HG03135 (cell line): ENCODE results near the gene TACO1.

ENCODE experiments used
- ATAC-seq: cut with Tn5 transposase; IDR thresholded peaks from one replicate; pipeline ENCODE4 v1.9.1; 2021; ENCODE audit warnings: mild to moderate bottlenecking, moderate library complexity; ENCODE audit not compliant: unreplicated experiment

The TACO1 gene

GRCh38 chr17:63634816-63635215 lies 34.1 kb downstream of the TACO1 start:
- no peak for ATAC-seq

DNA sequence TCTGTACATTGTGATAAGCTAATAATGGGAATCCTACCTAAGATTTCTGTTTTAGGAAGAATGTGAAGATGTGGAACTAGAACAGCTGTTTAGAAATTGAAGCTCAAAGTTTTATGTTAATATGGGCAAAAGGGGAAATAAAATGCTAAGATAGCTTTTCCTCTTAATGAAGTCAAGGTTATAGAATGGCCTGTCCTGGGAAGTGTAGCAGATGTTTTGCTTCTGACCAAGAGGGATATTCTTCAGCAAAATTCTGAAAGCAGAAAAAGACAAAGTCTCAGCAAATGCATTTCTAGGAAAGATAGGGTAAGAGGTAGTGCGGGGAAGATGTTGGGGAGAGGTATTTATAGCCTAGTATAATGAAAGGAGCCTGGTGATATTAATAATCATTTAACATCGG lies 34.6 kb downstream of the TACO1 start:
- ATAC-seq: no peak

DNA sequence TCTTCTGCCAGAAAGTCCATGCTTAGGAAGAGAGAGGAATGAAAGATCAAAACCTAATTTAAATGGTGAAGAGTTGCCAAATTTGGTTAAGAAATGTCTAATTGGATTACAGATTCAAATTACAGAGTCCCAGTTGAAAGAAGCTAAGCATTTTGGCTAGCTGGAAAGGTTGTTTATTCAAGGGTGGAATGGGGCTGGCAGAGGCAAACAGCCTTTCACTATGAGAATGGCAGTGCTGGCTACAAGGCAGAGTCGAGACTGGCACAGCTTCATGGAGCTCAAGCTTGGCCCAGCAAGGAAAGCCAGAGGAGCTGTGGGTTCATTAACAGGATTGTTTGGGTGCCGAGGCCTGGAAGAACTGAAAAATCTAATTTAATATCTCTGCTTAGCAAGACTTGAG lies 35.1 kb downstream of the TACO1 start:
- no peak for ATAC-seq

DNA sequence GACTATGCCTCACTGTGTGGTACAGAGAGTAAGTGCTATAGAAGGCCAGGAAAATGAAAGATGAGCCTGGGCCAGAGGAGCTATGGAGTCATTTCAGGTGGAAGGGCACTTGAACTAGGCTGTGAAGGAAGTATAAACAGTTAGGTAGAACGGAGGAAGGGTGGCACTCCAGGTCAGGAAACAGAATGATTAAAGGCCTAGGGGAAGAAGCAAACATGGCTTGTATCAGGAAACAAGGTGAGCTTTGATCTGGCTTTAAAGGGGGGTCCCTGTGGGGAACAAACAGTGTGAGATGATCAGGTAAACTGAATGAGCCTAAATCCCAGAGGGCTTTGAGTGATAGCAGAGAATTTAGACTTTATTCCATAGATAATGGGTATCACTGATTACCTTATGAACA lies 38.4 kb downstream of the TACO1 start:
- no peak for ATAC-seq

DNA sequence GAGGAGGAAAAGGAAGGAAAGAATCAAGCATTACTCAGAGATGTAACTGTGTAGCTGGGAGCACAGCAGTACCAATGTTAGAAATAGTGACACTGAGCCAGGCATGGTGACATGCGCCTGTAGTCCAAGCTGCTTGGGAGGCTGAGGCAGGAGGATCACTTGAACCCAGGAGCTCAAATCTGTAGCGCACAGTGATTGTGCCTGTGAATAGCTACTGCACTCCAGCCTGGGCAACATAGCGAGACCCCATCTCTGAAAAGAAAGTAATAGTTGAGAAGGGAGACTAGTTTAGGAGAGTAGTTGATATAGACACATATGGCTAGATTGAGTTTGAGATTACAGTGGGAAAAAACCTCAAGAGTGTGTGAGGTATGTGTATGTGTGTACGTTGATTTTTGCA lies 39.3 kb downstream of the TACO1 start:
- no peak for ATAC-seq

DNA sequence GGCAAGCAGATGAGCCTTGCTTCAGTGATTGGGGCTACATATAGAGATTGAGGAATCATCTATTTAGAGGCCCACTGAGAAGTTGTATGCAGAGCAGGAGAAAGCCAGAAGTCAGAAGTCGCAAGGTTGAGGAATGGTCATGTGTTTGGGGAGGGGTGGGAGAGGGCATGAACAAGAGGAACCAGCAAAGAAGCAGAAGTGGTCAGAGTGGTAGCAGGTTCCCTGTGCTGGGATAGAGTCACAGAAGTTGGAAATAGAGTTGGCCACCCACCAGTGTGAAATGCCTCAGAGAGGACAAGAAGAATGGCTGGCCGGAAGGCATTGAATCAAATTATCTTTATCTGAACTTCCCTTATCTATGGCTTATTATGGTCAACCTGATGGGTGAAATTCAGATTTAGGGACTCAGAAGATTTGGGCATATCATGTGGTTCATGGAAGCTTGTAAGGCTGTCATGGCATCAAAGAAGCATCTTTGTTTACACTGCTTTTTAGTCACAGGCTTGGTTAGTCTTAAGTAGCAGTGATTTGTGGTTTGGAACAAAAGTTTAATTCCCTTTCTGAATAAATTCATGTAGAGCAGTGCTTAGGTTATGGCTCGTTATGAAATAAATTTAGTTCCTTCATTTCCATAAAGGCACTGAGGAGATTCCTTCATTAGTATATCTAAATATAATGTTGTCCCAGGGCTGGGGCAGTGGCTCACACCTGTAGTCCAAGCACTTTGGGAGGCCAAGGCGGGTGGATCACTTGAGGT lies 41.2 kb downstream of the TACO1 start:
- no peak for ATAC-seq

DNA sequence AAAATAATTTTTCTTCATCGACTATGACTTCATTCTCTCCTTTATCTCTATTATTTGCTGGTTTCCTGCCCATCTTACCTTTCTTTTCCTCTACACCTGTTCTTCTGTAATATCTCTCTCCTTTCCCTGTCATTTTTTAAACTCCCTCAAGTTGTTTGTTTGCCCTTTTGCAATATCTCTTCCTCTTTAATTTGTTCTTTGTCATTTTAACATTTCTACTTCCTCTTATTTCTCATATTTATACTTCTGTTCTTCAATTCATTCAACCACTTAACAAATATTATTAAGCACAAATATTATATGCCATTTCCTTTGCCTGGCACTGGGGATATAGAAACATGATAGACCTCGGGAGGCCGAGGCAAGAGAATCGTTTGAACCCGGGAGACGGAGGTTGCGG lies 44.2 kb downstream of the TACO1 start:
- ATAC-seq: no peak

GRCh38 chr17:63645775-63646487 lies 45.2 kb downstream of the TACO1 start:
- ATAC-seq: peak; percentile 60

GRCh38 chr17:63646488-63646806 lies 45.8 kb downstream of the TACO1 start:
- ATAC-seq: peak; percentile 92

DNA sequence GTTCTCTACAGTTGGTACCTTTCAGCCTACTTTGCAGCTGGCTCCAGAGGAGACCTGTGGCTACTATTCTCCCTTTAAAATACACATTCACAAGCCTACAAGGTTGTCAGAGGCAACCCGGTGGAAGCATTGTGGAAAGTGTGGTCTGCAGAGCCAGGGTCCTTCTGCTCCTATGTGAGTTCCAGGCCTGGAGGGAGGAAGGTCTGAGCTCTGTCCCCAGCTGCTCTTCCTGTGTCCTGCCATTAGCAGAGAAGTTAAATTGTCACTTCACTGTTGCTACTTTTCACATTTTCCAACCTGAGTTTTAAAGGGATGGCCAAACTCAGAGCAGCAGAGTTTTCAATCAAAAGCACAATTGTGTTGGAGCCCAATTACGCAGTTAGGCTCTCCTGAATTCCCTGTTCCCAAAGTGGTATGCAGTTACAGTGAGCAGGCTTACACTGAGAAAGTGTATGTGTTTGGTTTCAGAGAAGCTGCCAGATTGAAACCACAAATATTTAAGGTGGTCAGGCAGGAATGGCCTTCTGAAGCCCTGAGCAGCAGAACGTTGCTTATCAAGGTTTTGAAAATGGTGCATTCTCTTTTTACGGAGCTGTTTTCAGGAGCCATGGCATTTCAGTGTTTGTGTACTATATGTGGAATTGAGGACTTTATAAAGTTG lies 46.5 kb downstream of the TACO1 start:
- no peak for ATAC-seq

DNA sequence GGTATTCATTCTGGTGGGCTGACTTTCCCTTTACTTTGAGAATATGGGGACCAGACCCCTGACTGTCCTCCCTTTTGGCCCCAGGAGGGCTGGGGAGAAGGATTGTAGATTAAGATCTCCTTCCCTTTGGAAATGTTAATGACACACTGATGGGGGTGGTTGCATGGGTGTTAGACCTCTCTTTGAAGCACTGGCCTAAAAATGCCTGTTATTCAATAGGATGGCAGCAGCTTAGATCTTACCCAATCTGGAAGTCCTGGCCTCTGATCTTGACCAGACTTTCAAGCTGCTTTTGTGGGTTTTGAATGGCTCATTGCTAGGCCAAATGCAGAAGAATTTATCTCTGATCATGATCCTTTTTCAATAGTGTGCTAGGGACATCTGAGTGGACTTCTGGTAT lies 47.2 kb downstream of the TACO1 start:
- ATAC-seq: no peak

- ATAC-seq: no peak
Observed at GRCh38 chr17:63649813-63650212, 49.1 kb downstream of the TACO1 start.

- ATAC-seq: no peak
Observed at GRCh38 chr17:63652106-63652505, 51.4 kb downstream of the TACO1 start.

GRCh38 chr17:63653050-63653449 lies 52.4 kb downstream of the TACO1 start:
- ATAC-seq: no peak

DNA sequence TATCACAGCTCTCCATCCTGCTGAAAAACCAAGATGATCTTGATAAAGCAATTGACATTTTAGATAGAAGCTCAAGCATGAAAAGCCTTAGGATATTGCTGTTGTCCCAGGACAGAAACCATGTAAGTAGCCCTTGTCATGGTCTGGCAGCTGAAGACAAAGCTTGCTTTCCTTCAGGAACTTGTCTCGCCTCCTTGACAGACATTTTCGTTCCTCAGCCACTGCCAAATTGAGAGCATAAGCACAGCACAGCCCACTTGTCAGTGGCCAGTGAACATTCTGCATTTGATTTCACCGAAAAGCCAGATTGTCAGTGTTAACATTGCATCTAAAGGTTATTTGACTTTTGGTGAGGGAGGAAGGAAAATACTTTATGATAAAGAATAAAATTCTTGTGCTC lies 57.1 kb downstream of the TACO1 start:
- no peak for ATAC-seq
